ENCODE data around the gene RNF152.

DNA sequence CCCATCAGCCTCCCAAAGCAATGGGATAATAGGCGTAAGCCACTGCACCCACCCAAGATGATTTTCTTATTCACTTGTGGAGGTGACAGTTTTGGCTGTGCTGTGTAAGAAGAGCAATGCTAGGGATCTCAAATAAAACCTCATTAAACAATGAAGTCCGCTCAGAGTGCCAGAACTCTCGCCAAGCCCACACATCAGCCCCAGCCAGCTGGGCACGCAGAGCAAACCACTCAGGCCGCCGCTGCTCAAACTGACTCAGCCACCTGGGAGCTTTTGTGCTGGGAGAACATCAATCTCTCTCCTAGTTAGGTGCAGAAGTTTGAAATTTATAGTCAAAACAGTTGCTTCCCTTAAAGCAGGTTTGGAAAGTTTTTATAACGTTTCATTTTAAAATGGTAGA lies 47.6 kb downstream of the RNF152 start:
- TF ChIP-seq GATA2 (IDR thresholded peaks at IDR 0.05; ENCODE audit: low read depth, low read length) (no peak), GATA3 (IDR thresholded peaks at IDR 0.05; ENCODE audit: low read depth, low read length) (no peak)

All from SH-SY5Y (cell line).